GM19023 (cell line): ENCODE measurements around the gene RPL10A.

Source experiments
- ATAC-seq: cut with Tn5 transposase; IDR thresholded peaks from one replicate; pipeline ENCODE4 v1.9.1; 2021; ENCODE audit warnings: mild to moderate bottlenecking, moderate library complexity; ENCODE audit not compliant: unreplicated experiment

The RPL10A gene

DNA sequence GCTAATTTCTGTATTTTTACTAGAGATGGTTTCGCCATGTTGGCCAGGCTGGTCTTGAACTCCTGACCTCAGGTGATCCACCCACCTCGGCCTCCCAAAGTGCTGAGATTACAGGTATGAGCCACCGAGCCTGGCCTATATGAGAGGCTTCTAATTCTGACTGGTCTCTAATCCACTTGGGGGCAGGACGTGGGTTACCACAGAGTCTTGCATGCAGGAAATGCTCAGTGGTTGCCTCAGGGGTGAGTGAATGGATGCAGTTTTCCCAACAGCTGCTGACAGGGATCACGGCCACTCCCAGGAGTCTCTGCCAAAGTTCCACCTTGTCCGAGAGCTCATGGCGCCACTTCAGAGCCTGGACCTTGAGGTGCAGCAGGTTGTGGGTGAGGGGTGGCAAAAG is 22.5 kb upstream of the RPL10A start:
- no peak for ATAC-seq

DNA sequence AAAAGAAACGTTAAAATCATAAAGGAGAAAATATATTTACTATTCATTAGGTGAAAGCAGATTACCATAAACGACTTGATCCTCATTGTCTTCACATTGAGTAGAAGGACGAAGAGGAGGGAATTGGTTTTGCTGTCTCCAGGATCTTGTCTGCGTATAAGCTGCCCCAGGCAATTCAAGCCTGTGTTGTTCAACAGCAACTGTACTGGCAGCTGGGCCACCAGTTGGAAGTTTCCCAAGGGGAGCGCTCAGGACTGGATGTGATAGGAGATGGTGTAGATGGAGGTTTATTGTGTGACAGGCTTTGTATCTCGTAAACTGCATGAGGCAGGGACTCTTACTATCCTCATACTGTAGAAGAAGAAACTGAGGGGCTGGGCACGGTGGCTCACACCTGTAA is 20.0 kb upstream of the RPL10A start:
- no peak for ATAC-seq

- ATAC-seq: no peak
Observed at GRCh38 chr6:35449287-35449881, 18.8 kb upstream of the RPL10A start.

GRCh38 chr6:35451354-35452182 is 16.6 kb upstream of the RPL10A start:
- no peak for ATAC-seq

- ATAC-seq: peak; percentile 94
Observed at GRCh38 chr6:35452183-35453090, 15.8 kb upstream of the RPL10A start, which contains the start of gene FANCE. FANCE (plus strand) TSS chr6:35452338; CDS start chr6:35452546, 208 bp downstream.

DNA sequence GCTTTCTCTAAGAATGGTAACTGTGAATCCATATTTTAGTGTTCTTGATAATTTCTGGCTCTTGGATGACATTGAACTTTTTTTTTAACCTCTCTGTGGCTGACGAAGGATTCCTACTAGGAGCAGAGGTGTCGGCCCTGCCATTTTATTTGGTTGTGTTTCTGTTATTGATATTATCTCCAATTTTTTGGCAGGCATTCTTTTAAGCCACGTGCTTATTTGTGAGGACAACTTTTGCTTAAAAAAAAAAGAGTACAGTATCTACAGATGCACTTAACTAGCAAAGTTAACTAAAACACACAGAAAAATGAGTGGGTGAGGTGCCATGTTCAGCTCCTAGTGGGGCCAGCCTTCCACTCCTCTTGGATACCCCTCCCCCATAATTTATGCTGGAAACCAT is 15.0 kb upstream of the RPL10A start:
- ATAC-seq: no peak

DNA sequence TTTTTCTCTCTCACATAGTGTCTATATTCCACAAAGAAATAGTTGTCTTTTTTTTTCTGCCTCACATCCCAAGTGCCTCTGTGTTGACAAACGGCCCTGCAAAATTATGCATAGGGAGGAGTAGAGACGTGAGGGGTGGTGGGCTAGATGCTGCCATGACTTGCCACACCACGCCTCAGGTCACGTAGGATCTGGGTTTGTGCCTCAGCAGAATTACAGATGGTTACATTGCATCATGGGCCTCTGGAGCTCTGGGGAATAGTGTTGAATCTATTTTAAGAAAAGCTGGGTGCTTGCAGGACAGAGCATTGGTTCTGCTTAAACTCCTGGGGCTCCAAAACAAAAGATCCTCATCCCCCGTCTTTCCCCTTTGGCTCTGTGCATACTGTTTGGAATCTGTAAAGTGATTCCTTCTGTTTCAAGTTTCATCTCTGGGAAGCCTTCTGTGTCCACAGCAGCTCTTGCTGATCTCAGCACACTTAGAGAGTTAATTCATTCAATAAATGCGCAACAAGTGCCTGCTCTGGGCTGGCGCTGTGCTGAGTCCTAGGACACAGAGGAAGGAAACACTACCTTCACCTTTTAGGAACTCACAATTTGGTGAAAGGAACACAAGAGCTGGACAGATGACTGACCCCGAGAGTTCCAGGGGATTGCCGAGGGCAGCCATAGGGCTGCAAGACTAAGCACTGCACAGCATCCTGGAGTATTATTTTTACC is 13.7 kb upstream of the RPL10A start:
- no peak for ATAC-seq

GRCh38 chr6:35457907-35458306 is 10.3 kb upstream of the RPL10A start:
- no peak for ATAC-seq

DNA sequence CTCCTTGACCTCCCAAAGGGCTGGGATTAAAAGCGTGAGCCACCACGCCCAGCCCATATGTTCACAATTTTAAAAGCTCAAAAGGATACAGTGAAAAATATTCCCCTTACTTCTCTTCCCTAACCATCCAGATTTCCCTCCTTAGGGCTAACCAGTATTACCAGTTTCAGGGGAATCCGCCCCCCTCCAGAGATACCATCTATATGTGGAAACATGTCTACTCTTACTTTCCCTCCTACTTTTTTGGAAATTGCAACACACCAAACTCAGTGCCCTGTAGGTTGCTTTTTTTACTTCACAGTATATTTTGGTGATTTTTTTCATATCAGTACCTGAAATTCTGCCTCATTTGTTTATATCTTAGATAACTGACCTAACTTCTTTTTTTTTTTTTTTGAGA is 6.9 kb upstream of the RPL10A start:
- ATAC-seq: no peak

DNA sequence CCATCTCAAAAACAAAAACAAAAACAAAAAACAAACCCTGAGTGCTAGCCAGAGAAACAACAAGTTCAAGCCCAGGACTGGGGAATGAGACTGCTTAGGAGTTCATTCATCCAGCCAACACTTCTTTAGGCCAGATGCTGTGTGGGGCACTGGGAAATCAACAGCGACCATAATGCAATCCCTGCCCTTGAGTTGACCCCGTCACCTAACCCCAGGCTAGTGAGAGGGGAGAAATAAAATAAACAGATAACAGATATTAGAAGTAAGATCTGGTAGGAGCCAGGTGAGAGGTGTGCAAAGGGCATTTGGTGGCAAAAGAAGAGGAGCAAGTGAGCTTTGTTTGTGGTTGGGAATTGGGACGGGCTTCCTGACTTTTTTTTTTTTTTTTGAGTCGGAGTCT is 4.9 kb upstream of the RPL10A start:
- no peak for ATAC-seq

DNA sequence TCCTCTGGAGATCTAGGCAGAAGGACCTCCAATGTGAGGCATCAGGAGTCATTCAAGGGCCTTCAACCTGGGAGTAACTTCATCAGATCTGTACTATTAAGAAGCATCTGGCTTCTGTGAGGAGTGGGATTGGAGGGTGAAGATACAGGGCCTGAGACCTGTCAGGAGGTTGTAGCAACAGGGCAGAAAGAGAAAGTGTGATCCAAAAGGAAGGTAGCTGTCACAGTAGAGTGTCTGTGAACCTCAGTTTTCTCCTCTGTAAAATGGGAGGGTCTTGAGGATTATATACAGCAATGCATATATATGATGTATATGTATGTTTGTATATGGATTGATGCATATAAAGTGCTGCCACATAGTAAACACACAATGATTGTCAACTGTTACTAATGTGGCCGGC is 2.6 kb upstream of the RPL10A start:
- no peak for ATAC-seq

DNA sequence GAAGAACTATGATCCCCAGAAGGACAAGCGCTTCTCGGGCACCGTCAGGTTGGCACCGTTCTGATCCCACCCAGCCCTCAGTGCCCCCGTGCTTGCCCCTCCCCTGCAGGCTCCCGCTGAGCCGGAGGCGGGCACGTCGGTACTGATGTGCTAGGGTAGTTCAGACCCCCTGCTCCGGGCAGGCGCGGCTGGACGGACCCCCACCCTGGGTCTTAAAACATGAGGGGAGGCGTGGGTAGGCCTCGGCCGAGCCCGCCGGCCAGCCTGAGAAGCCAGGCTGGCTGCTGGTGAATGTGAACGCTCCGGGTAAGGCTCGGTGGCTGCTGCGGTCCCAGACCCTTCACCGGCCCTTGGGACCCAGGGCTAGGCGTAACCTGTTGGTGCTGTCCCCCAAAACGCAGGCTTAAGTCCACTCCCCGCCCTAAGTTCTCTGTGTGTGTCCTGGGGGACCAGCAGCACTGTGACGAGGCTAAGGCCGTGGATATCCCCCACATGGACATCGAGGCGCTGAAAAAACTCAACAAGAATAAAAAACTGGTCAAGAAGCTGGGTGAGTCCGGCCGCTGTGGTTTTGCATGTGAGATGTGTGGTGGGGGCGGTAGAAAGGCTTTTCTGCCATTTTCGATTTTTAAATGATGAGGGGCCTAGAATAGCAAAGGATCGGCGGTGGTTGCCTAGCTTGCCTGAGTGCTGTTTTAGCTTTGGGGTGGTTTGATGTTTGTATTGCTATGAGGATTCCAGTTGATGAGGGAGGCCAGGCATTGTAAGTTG is 964 bp downstream of the RPL10A start:
- ATAC-seq: peak; percentile 9

DNA sequence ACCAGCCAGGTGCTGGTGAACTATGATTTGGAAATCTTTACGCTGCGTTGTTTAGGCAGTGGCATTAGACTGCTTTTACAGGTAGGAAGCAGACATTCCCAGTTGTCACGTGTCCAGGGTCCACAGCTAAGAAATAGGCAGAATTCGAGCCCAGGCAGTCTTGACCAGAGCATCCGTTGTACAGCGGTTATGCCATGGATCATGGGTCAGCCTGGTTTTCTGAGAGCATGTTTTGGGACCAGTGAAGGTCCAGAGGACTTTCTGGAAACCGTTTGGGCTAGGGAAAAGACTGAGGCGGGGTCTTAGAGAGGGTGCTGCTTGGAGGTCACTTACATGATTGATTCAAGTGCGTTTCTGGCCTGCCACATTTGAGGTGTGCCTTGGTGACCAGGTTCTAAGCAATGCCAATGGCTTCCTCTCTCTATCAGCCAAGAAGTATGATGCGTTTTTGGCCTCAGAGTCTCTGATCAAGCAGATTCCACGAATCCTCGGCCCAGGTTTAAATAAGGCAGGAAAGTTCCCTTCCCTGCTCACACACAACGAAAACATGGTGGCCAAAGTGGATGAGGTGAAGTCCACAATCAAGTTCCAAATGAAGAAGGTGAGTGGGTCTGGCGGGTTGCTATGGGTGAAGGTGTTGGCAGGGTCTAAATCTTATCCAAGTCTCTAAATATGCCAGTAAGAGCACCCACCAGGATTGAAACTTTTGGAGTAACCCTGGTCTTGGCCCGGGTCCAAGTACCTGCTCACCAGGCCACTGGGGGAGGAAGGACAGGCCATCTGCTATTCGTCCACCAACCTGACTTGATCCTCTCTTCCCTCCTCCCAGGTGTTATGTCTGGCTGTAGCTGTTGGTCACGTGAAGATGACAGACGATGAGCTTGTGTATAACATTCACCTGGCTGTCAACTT is 1.8 kb downstream of the RPL10A start:
- no peak for ATAC-seq

- no peak for ATAC-seq
Observed at GRCh38 chr6:35470663-35471120, 2.5 kb downstream of the RPL10A start.

GRCh38 chr6:35471836-35472345 is 3.7 kb downstream of the RPL10A start:
- no peak for ATAC-seq

DNA sequence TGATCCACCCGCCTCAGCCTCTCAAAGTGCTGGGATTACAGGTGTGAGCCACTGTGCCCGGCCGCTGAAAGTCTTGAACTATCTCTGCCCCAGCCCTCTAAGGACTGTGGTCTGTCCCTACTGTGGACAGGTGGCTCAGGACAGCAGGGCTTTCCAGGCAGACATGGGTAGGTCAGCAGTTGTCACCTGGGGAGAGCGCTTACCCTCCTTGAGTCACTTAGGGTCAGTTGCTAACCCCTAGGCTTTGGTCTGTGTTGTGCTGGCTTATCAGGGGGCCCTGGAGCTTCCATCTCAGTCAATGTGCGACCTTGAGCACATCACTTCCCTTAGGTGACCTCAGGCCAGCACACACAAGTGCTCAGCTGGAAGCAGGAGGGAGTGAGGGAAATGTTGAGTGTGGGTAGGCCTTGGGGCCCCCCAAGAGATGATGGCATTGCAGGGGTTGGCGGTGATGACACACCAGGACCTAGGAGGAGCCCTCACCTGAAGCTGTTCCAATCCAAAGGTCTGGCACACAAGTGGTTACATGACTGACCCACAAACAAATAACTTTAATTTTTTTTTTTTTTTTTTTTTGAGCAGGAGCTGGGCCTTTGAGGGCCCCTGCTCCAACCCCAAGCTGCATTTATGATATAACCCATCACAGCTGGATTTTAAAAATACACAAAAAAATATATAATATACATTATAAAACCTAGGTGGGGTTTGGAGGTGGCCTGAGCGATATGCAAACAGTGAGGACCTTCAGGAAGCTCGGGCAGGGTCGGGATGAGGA is 5.1 kb downstream of the RPL10A start:
- no peak for ATAC-seq

GRCh38 chr6:35473850-35474130 is 5.6 kb downstream of the RPL10A start:
- no peak for ATAC-seq
